Memory B cell (primary cell): ENCODE results near the gene HIVEP1.
A peak's percentile ranks its signal among the peaks of the same experiment; 100 is the strongest.

Experiments used
- ATAC-seq: fragments of 150-1000 bp; cut with Tn5 transposase; 2 replicates; pipeline ENCODE4 v1.10.0; 2021; ENCODE audit warnings: low read depth, mild to moderate bottlenecking, moderate library complexity
- DNase-seq, 2 donors: peaks; one replicate each; pipeline ENCODE4 v3.0.0; 2022; ENCODE audit warnings: low spot score in 2 of 2
- H3K27ac Mint-ChIP-seq: one replicate; pipeline ENCODE4 v1.8.0; 2022; ENCODE audit warnings: mild to moderate bottlenecking, moderate library complexity, mixed read lengths
- H3K27me3 Mint-ChIP-seq: one replicate; pipeline ENCODE4 v1.8.0; 2022; ENCODE audit warnings: mixed read lengths
- H3K36me3 Mint-ChIP-seq: one replicate; pipeline ENCODE4 v1.8.0; 2022; ENCODE audit warnings: mild to moderate bottlenecking, mixed read lengths
- H3K4me1 Mint-ChIP-seq: one replicate; pipeline ENCODE4 v1.8.0; 2022; ENCODE audit warnings: mixed read lengths
- H3K4me3 Mint-ChIP-seq: one replicate; pipeline ENCODE4 v1.8.0; 2022; ENCODE audit warnings: mild to moderate bottlenecking, moderate library complexity, mixed read lengths
- H3K9me3 Mint-ChIP-seq: one replicate; pipeline ENCODE4 v1.8.0; 2022; ENCODE audit warnings: mixed read lengths

The HIVEP1 gene

DNA sequence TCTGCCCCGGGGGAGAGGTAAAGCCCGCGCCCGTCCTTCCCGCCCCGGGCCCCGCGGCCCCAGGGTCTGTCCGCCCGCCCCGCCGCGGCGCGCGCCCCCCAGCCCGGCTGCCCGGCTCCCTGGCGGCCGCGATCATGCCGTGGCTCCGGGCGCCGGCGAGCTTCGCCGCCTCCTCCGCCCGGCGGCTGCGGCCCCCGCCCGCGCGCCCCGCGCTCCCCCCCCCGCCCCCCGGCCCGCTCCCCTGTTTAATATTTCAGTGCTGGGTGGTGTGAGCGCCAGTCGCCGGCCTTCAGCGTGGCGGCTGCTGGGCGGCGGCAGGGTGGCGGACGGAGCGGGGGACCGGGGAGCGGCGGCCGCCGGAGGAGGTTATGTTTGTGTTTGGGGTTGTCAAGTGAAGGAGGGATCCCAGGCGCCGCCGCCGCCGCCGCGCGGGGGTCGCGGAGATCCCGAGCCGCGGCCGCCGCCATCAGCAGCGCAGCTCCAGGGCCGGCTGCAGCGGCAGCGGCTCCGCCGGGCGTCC is at the start of gene HIVEP1:
Gene HIVEP1, plus strand, starts transcription at position 275 of the 520 bp plus-strand sequence. CDS start 3,317 bp downstream, outside the sequence.
- peaks cover 12% of the 10 kb centered on the region for H3K36me3 Mint-ChIP-seq
- peak within 1 kb of the TSS; percentile 100 for H3K4me3 Mint-ChIP-seq
- no peaks in the 10 kb centered on the region for H3K27me3 Mint-ChIP-seq
- H3K27ac Mint-ChIP-seq = peak within 1 kb of the TSS; percentile 99
- no peak for ATAC-seq
- DNase-seq = no peak
- H3K4me1 Mint-ChIP-seq = peaks cover 25% of the 10 kb centered on the region
- no peaks in the 10 kb centered on the region for H3K9me3 Mint-ChIP-seq

DNA sequence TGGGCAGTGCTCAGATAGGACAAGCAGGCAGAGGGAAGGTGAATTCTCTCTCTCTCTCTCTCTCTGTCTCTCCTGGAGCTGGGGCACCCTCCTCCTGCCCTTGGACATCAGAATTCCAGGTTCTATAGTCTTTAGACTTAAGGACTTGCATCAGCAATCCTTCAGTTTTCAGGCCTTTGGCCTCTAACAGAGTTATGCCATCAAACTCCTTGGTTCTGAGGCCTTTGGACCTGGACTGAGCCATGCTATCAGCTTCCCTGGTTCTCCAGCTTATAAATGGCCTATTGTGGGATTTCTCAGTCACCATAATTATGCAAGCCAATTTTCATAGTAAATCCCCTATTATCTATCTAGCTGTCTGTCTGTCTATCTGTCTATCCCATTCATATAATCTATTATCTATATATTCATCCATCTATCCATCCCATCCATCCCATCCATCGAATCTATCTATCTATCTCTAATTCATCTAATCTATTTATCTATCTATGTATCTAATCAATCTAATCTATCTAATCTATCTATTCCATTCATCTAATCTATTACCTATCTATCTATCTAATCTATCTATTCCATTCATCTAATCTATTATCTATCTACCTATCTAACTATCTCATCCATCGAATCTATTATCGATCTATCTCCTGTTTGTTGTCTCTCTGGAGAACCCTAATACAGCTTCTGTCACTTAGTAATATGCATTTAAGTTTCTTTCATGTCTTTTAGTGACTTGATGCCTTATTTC is 48.2 kb upstream of the HIVEP1 start:
- no peaks in the 10 kb centered on the region for H3K36me3 Mint-ChIP-seq
- H3K9me3 Mint-ChIP-seq = no peaks in the 10 kb centered on the region
- H3K4me3 Mint-ChIP-seq = no peak overlapping the region
- no peak for ATAC-seq
- H3K4me1 Mint-ChIP-seq = peaks cover 8% of the 10 kb centered on the region
- H3K27ac Mint-ChIP-seq = no peak overlapping the region
- DNase-seq = no peak
- H3K27me3 Mint-ChIP-seq = peaks cover 2% of the 10 kb centered on the region

DNA sequence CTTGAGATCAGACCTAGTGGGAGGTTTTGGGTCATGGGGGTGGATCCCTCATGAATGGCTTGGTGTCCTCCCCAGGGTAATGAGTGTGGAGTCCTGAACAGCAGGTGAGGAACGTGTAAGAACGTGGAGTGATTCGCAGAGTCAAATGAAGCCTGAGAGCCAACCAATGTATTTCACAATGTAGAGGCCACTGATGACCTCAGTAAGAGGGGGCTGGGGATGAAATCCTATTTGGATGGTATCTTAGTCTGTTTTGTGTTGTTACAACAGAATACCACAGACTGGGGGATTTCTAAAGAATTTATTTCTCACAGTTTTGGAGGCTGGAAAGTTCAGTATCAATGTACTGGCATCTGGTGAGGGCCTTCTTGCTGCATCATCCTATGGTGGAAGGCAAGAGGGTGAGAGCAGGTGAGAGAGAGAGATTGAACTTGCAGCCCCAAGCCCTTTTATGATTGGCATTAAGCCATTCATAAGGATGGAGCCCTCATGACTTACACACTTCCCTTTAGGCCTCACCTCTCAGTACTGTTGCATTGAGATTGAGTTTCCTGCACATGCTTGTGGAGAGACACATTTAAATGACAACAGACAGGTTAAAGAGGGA is 47.3 kb upstream of the HIVEP1 start:
- ATAC-seq (no peak), DNase-seq (no peak)
- Mint-ChIP-seq H3K9me3 (no peaks in the 10 kb centered on the region), H3K27ac (no peak overlapping the region), H3K4me3 (no peak overlapping the region), H3K4me1 (peaks cover 8% of the 10 kb centered on the region), H3K36me3 (no peaks in the 10 kb centered on the region), H3K27me3 (no peaks in the 10 kb centered on the region)

DNA sequence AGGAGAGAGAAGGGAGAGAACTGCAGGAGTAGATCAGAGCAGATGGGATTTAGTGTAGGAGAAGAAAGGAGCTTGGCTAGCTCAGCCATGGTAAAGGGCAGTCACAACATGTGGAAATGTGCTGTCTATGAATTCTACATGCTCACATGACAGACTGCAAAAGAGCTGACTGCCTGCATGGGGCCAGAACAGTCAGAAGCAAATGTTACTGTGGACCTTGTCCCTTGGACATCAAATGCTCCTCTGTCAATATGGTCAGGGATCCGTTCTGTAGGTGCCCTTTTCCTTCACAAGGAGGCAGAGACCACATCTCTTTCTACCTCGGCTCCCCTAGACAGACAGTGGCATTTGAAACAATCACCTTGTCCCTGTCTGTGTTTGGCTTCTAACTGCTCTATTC is 46.6 kb upstream of the HIVEP1 start:
- Mint-ChIP-seq H3K9me3 (no peaks in the 10 kb centered on the region), H3K36me3 (no peaks in the 10 kb centered on the region), H3K27ac (no peak overlapping the region), H3K4me3 (no peak overlapping the region), H3K4me1 (peaks cover 8% of the 10 kb centered on the region), H3K27me3 (no peaks in the 10 kb centered on the region)
- no peak for DNase-seq
- ATAC-seq = no peak

DNA sequence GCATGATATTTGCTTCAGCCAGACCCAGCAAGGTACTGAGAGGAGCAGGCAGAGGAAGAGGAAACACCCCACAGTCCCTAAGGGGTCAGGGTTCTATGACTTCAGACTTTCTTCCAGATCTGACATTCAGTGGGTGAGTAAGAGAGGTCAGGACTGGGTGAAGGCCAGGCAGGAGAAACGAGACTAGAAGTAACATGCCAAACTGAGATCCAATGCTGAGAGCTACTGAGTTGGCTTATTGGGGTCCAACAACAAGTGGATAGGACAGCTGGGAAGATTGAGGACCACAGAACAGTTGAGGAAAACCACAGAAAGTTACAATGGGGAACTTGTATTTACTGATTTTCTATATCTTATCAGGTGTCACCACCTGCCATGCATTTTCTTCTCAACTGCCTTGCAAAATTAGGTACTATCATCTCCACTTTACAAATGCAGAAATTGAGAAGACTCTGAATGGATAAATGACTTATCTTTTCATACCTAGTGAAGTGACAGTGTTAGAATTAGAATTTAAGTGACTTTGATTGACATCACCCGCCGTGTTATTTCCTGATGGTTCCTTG is 43.8 kb upstream of the HIVEP1 start:
- no peak overlapping the region for H3K4me3 Mint-ChIP-seq
- H3K36me3 Mint-ChIP-seq = no peaks in the 10 kb centered on the region
- ATAC-seq (peak; percentile 94), DNase-seq (peak in 1 of 2 donors; percentile 14)
- H3K4me1 Mint-ChIP-seq = peaks cover 10% of the 10 kb centered on the region
- H3K27ac Mint-ChIP-seq = peak overlapping the region; percentile 37
- no peaks in the 10 kb centered on the region for H3K9me3 Mint-ChIP-seq
- no peaks in the 10 kb centered on the region for H3K27me3 Mint-ChIP-seq

DNA sequence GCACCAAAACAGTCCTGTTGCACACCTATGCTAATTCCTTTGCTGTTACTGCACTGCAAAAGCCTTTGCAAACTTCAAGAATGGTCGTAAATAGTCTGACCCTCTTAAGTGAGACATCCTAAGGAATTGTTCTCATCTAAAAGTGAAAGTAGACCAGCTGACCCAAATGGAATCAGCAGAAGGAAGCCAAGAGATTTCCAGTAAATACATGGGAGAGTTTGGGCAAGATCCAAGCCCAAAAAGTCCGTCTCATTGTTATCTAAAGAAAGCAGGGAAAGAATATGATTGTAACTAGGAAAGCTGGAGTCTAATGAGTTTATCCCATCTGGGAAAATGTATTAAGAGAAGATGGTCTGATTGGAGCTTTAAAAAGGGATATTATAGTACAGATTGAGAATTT is 43.0 kb upstream of the HIVEP1 start:
- no peak for DNase-seq
- H3K27ac Mint-ChIP-seq = no peak overlapping the region

DNA sequence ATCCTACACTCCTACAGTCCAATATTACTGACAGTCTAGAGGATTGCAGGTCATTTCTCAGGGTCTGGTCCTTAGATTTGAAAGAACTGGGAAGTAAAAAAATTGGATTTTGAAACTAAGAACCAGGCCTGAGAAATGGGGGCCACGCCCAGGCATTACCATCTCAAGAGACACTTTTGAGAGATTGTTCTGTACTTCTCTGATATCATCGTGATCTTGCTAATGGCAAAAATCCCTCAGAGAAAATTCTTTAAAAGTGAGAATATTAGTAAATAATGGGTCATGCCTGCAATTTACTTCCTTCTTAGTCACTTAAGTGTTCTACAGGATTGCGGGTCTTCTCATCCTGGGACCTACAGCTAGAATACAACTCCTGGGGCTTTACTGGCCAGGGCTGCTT is 42.0 kb upstream of the HIVEP1 start:
- Mint-ChIP-seq H3K27me3 (no peaks in the 10 kb centered on the region), H3K9me3 (no peaks in the 10 kb centered on the region), H3K4me3 (no peak overlapping the region), H3K36me3 (no peaks in the 10 kb centered on the region), H3K4me1 (peaks cover 12% of the 10 kb centered on the region), H3K27ac (no peak overlapping the region)
- no peak for ATAC-seq
- DNase-seq = no peak

More for the DNA sequence above, 43.0 kb upstream of the HIVEP1 start:
- Mint-ChIP-seq H3K4me3 (no peak overlapping the region), H3K4me1 (peaks cover 10% of the 10 kb centered on the region), H3K27me3 (no peaks in the 10 kb centered on the region), H3K9me3 (no peaks in the 10 kb centered on the region), H3K36me3 (no peaks in the 10 kb centered on the region)
- no peak for ATAC-seq

DNA sequence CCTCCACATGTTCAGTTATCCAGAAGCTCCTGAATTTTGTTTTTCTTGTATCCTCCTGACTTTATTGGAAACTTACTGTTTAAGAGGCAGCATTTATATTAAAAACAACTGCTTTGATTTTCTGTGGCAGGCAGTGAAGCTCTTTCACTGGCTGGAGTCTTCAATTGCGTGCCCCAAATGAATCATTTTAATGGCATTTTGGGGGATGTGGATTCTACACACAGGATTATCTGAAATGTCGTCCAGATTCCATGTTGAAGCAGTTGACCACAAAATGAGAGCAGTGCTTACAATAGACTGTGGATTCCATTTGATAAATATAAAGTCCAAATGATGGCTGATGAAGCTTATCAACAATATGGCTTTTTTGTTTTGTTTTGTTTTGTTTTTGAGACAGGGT is 41.0 kb upstream of the HIVEP1 start:
- Mint-ChIP-seq H3K9me3 (no peaks in the 10 kb centered on the region), H3K27me3 (no peaks in the 10 kb centered on the region)
- no peak for ATAC-seq

DNA sequence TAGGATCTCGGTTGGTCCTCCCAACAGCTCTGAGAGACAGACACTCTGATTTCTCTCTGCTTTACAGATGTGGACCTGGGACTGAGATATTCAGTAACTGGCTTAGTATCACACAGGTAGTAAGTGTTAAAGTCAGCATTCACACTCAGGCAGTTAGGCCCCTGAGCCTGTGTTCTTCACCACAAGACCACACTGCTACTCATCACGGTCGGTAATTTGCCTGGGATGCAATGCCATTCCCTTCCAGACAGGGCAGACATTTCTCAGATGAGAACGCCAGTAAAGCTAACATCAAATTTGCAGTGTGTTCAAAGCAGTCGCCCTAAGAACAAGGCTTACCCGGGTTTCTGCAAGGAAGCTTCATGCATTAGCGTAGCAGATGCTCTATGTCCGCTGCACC is 39.8 kb upstream of the HIVEP1 start:
- Mint-ChIP-seq H3K4me1 (peaks cover 23% of the 10 kb centered on the region), H3K36me3 (no peaks in the 10 kb centered on the region), H3K9me3 (no peaks in the 10 kb centered on the region), H3K4me3 (no peak overlapping the region), H3K27ac (peak overlapping the region; percentile 61), H3K27me3 (no peaks in the 10 kb centered on the region)
- ATAC-seq (no peak), DNase-seq (no peak)

More for the DNA sequence above, 41.0 kb upstream of the HIVEP1 start:
- Mint-ChIP-seq H3K4me3 (no peak overlapping the region), H3K36me3 (no peaks in the 10 kb centered on the region), H3K27ac (no peak overlapping the region), H3K4me1 (peaks cover 17% of the 10 kb centered on the region)
- no peak for DNase-seq

DNA sequence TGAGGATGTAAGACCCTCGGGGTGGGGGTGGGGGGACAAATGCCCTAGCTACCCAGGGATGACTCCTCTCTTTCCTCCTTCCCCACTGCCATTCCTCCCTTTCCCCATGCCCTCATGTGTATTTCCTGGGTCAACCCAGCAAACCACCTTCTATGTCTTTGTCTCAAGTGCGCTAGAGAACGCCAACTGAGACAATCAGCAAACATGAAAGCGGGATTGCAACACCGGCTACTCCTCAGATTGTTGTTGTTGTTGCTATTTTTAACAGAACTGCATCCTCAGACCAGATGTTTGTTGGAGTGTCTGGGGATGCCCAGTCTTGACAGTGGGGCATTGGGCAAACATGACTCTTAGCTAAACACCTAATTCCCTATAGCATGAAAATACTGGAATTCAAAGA is 39.3 kb upstream of the HIVEP1 start:
- Mint-ChIP-seq H3K4me3 (no peak overlapping the region), H3K4me1 (peaks cover 23% of the 10 kb centered on the region), H3K36me3 (no peaks in the 10 kb centered on the region), H3K27ac (peak overlapping the region; percentile 61), H3K9me3 (no peaks in the 10 kb centered on the region), H3K27me3 (no peaks in the 10 kb centered on the region)
- ATAC-seq = no peak
- DNase-seq = no peak

DNA sequence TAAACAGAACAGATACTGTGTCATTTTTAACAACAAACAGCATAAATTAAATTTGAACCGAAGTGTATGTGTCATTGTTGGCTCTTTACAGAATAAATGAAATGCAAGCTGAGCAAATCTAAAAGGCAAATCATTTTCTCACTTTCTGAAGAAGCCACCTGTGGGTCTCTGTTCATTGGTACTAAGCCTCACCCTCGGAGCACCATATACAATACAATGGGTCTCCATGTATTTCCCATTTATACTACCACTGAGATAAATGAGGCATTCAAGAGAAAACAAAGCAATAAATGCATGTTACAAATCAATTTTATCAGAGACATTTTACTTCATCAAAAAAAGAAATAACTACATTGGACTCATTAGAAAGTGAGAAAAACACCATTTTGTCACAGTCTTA is 38.9 kb upstream of the HIVEP1 start:
- Mint-ChIP-seq H3K27me3 (no peaks in the 10 kb centered on the region), H3K4me3 (no peak overlapping the region), H3K36me3 (no peaks in the 10 kb centered on the region), H3K27ac (no peak overlapping the region), H3K4me1 (peaks cover 21% of the 10 kb centered on the region), H3K9me3 (no peaks in the 10 kb centered on the region)
- no peak for ATAC-seq
- no peak for DNase-seq

DNA sequence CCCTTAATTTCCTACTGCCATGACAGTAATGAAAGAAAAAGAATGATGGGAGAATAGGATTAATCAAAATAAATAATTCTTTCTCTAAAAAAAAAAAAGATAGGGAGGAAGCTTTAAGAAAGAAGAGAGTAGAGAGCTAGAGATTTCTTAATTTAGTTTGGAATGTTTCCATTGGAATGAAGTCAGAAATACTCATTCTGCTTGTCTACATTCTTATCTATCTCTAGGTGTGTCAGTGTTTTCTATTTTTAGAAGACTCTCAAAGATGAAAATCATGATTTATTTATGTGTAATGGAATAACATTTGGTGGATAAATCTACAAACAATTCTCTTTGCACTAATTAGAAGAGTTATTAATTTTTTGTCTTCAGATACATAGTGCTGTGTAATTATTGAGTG is 38.0 kb upstream of the HIVEP1 start:
- Mint-ChIP-seq H3K4me1 (peaks cover 18% of the 10 kb centered on the region), H3K4me3 (no peak overlapping the region), H3K27ac (no peak overlapping the region), H3K36me3 (no peaks in the 10 kb centered on the region), H3K9me3 (no peaks in the 10 kb centered on the region), H3K27me3 (no peaks in the 10 kb centered on the region)
- no peak for DNase-seq
- no peak for ATAC-seq

DNA sequence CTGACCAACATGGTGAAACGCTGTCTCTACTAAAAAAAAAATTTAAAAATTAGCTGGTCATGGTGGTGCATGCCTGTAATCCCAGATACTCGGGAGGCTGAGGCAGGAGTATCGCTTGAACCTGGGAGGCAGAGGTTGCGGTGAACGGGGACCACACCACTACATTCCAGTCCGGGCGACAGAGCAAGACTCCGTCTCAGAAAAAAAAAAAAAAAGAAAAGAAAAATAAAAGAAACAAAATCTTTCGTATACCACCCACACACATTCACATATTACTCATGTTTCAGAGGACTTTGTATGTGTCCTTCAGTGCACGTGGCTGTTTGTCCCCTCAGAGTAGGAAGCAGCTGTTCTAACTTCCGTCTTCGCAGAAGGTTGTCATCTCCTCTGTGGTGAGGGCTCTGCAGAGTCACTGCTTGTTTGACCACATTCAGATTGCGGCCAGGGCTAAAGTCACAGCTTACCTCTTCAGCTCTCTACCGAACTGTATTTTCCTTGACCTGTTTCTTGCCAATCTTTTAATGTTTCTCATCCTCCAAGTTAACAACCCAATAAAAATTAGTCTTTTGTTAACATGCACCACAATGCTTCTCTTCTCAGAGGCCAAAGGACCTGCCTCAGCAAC is 36.6 kb upstream of the HIVEP1 start:
- peak; percentile 97 for ATAC-seq
- H3K4me3 Mint-ChIP-seq = peak overlapping the region; percentile 19
- H3K9me3 Mint-ChIP-seq = no peaks in the 10 kb centered on the region
- peak in 1 of 2 donors; percentile 38 for DNase-seq
- H3K27me3 Mint-ChIP-seq = no peaks in the 10 kb centered on the region
- H3K27ac Mint-ChIP-seq = peak overlapping the region; percentile 41
- H3K4me1 Mint-ChIP-seq = peaks cover 18% of the 10 kb centered on the region
- H3K36me3 Mint-ChIP-seq = no peaks in the 10 kb centered on the region

DNA sequence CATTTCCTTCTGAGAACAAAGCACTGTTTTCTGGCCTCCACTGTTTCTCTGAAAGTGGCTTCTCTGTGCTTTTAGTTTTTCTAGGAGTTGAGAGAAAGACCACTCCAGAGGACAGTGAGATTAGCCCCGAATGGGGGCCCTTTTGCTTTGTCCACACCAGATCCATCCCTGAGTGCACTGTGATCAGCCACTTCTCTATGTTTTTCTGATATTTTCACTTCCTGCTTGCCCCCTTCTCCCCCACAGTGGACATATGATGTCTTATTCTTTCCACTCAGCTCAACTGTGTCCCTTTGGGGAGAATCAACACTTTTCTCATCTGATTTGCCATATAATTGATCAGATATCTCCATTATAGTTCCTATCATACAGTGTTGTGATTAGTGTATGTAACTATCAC is 35.6 kb upstream of the HIVEP1 start:
- DNase-seq = no peak
- ATAC-seq = no peak
- Mint-ChIP-seq H3K4me1 (peaks cover 18% of the 10 kb centered on the region), H3K27me3 (no peaks in the 10 kb centered on the region), H3K27ac (no peak overlapping the region), H3K36me3 (no peaks in the 10 kb centered on the region), H3K9me3 (no peaks in the 10 kb centered on the region), H3K4me3 (no peak overlapping the region)
